Esophagus mucosa (tissue), 1 donor: ENCODE data around the gene KCNJ6. TPM values are rescaled to one million over a fixed set of nuclear protein-coding genes. Genes with fewer than 3 reads are reported as not detected.

Experiments used
- ATAC-seq: fragments of 200-7000 bp; cut with Tn5 transposase; one replicate; pipeline ENCODE4 v1.9.1; 2020
- total RNA-seq: library from RNA; stranded (reverse); gene quantifications from one replicate; pipeline ENCODE4 v1.2.4, GENCODE V29; 2023
- donor health status: DM: yes; HTN: yes; CAD: no.

Gene KCNJ6
- total RNA-seq, 1 donor from 2014 or later, result not detected

GRCh38 chr21:37863842-37864241 is 52.4 kb downstream of the KCNJ6 start:
- ATAC-seq, result no peak

- ATAC-seq, result no peak
These were observed 53.7 kb downstream of the KCNJ6 start for GRCh38 chr21:37862536-37862935.

- no peak for ATAC-seq
These were observed 54.7 kb downstream of the KCNJ6 start for GRCh38 chr21:37861561-37861960.

GRCh38 chr21:37860416-37860815 is 55.8 kb downstream of the KCNJ6 start:
- ATAC-seq, result no peak

GRCh38 chr21:37855647-37856625 is 60.3 kb downstream of the KCNJ6 start:
- peak; percentile 25 for ATAC-seq

GRCh38 chr21:37855271-37855646 is 61.0 kb downstream of the KCNJ6 start:
- no peak for ATAC-seq

- ATAC-seq, result no peak
These were observed 66.7 kb downstream of the KCNJ6 start for GRCh38 chr21:37849506-37850102.

- no peak for ATAC-seq
These were observed 67.4 kb downstream of the KCNJ6 start for GRCh38 chr21:37848721-37849490.

GRCh38 chr21:37845535-37845934 is 70.7 kb downstream of the KCNJ6 start:
- ATAC-seq, result no peak

GRCh38 chr21:37843191-37843590 is 73.1 kb downstream of the KCNJ6 start:
- no peak for ATAC-seq

- no peak for ATAC-seq
These were observed 73.9 kb downstream of the KCNJ6 start for GRCh38 chr21:37842163-37842919.

- no peak for ATAC-seq
These were observed 78.9 kb downstream of the KCNJ6 start for GRCh38 chr21:37837381-37837780.

- no peak for ATAC-seq
These were observed 80.8 kb downstream of the KCNJ6 start for GRCh38 chr21:37835481-37835880.

- ATAC-seq, result no peak
These were observed 83.0 kb downstream of the KCNJ6 start for GRCh38 chr21:37833301-37833700.

- ATAC-seq, result peak; percentile 79
These were observed 86.8 kb downstream of the KCNJ6 start for GRCh38 chr21:37829447-37829846.

- no peak for ATAC-seq
These were observed 87.3 kb downstream of the KCNJ6 start for GRCh38 chr21:37828991-37829390.

- ATAC-seq, result no peak
These were observed 87.7 kb downstream of the KCNJ6 start for GRCh38 chr21:37828556-37828955.

- ATAC-seq, result no peak
These were observed 88.3 kb downstream of the KCNJ6 start for GRCh38 chr21:37827913-37828312.

- ATAC-seq, result peak; percentile 65
These were observed 94.3 kb downstream of the KCNJ6 start for GRCh38 chr21:37821786-37822450.

- no peak for ATAC-seq
These were observed 95.2 kb downstream of the KCNJ6 start for GRCh38 chr21:37821092-37821491.

- ATAC-seq, result no peak
These were observed 96.9 kb downstream of the KCNJ6 start for GRCh38 chr21:37819372-37819771.

GRCh38 chr21:37817242-37817641 is 99.0 kb downstream of the KCNJ6 start:
- no peak for ATAC-seq
